Stomach (tissue), 9 donors: ENCODE results near the gene TFIP11. TPM values are rescaled to one million over a fixed set of nuclear protein-coding genes. Genes with fewer than 3 reads are reported as not detected.

Experiments
- DNase-seq, 2 donors: peaks; one replicate each; pipeline versions ENCODE4 v3.0.0 to v3.0.0-alpha.2; 2013 to 2019
- H3K27ac ChIP-seq, 5 donors: fragments of 200-600 bp in 4 of 5; sonication (generic) in 4 of 5; one replicate each; pipeline ENCODE4 v1.5.1; 2013 to 2019; ENCODE audit warnings: mild to moderate bottlenecking in 1 of 5, moderate library complexity in 1 of 5
- H3K27me3 ChIP-seq, 3 donors: fragments of 200-600 bp; sonication (generic); one replicate each; pipeline ENCODE4 v1.5.1; 2017 to 2019; ENCODE audit warnings: mixed run types in 1 of 3
- H3K36me3 ChIP-seq, 4 donors: fragments of 200-600 bp; sonication (generic); 1 replicate in 3 of 4; 2 replicates in 1 of 4; pipeline ENCODE4 v1.5.1; 2016 to 2019
- H3K4me1 ChIP-seq, 4 donors: fragments of 200-600 bp; sonication (generic); one replicate each; pipeline ENCODE4 v1.5.1; 2016 to 2019
- H3K4me3 ChIP-seq, 4 donors: fragments of 200-600 bp; sonication (generic) in 3 of 4; one replicate each; pipeline ENCODE4 v1.5.1; 2016 to 2019; ENCODE audit warnings: mild to moderate bottlenecking in 1 of 4
- H3K9me3 ChIP-seq, 4 donors: fragments of 200-600 bp; sonication (generic); one replicate each; pipeline ENCODE4 v1.5.1; 2016 to 2019
- CTCF ChIP-seq, 7 experiments: fragments of 450-650 bp in 4 of 7; fragments of 200-600 bp in 3 of 7; sonication (generic) in 3 of 7; IDR thresholded peaks; one replicate each; pipeline ENCODE4 v1.5.1; 2016 to 2019; ENCODE audit warnings: antibody characterized with exemption in 7 of 7, control low read depth in 2 of 7, mild to moderate bottlenecking in 1 of 7
- EP300 ChIP-seq: sonication (generic); formaldehyde crosslinking; IDR thresholded peaks from one replicate; pipeline ENCODE4 v1.6.1; 2017; ENCODE audit warnings: antibody characterized with exemption
- POLR2A ChIP-seq, 4 donors: fragments of 450-650 bp; IDR thresholded peaks; one replicate each; pipeline ENCODE4 v1.6.1; 2016; ENCODE audit warnings: antibody characterized with exemption in 4 of 4, control low read depth in 2 of 4, mild to moderate bottlenecking in 1 of 4, moderate library complexity in 1 of 4
- POLR2AphosphoS5 ChIP-seq, 3 donors: sonication (generic); formaldehyde crosslinking; IDR thresholded peaks; one replicate each; pipeline ENCODE4 v1.6.1; 2016; ENCODE audit warnings: antibody characterized with exemption in 3 of 3
- WGBS, 5 donors: extraction: QIAGEN DNeasy Blood & Tissue Kit in 3 of 5; methylation state at CpG; one replicate each; pipeline versions ENCODE4 v1.1.5 to v1.1.7; 2013 to 2018; 5-methylcytosine and 5-hydroxymethylcytosine counted together
- intact Hi-C: fragments of 100-400 bp; cut with DNase I; formaldehyde crosslinking; loops from one replicate; pipeline ENCODE4 v1.15.1; 2023; ENCODE audit warnings: low total_unique reads
- polyA plus RNA-seq, 3 donors: library from polyadenylated mRNA; stranded (reverse); fragments of 200-250 nt; gene quantifications; one replicate each; pipeline ENCODE4 v1.2.3, GENCODE V29; 2013
- total RNA-seq, 5 donors: library from RNA; depleted of rRNA; stranded (reverse); fragments of >200 nt; gene quantifications; one replicate each; pipeline versions ENCODE4 v1.1.0 to v1.2.3, GENCODE V29; 2014 to 2016
- donor health status: healthy with polysubstance abuse.
- donor health status: Bipolar disorder and iron deficiency.
- donor health status: healthy.

The TFIP11 gene
- total and polyA plus RNA-seq, 8 donors = 11.6 to 48.7 (median 22.3) TPM

- peaks cover 47 to 79% (median 74%) of the 10 kb centered on the region in 4 donors for H3K36me3 ChIP-seq
- H3K27me3 ChIP-seq = no peaks in the 10 kb centered on the region
- H3K27ac ChIP-seq = no peak overlapping the region
- H3K4me1 ChIP-seq = peaks cover 0 to under 1% (median 0%) of the 10 kb centered on the region in 4 donors
- TF ChIP-seq POLR2A (IDR thresholded peaks at IDR 0.05) (no peak), POLR2AphosphoS5 (IDR thresholded peaks at IDR 0.05) (no peak), CTCF (IDR thresholded peaks at IDR 0.05) (no peak), EP300 (no peak)
- no peaks in the 10 kb centered on the region for H3K9me3 ChIP-seq
- no peak overlapping the region for H3K4me3 ChIP-seq
- DNase-seq = no peak
- intact Hi-C loops = no loop called here
- 91 to 95% (median 93%) methylated on average over 9 of the region's 9 CpGs for WGBS, 5 donors
Measured at GRCh38 chr22:26453216-26453615, 59.1 kb downstream of the TFIP11 start.

- Histone ChIP-seq H3K36me3 (peaks cover 39 to 71% (median 66%) of the 10 kb centered on the region in 4 donors), H3K4me3 (no peak overlapping the region), H3K27ac (no peak overlapping the region), H3K9me3 (no peaks in the 10 kb centered on the region), H3K27me3 (no peaks in the 10 kb centered on the region), H3K4me1 (peaks cover 0 to 8% (median 0%) of the 10 kb centered on the region in 4 donors)
- WGBS, 5 donors = 89 to 95% (median 93%) methylated on average over 23 of the region's 23 CpGs
- DNase-seq = peak in 1 of 2 donors; percentile 22
- intact Hi-C loops = no loop called here
- TF ChIP-seq POLR2A (IDR thresholded peaks at IDR 0.05) (no peak), EP300 (no peak), CTCF (IDR thresholded peaks at IDR 0.05) (no peak), POLR2AphosphoS5 (IDR thresholded peaks at IDR 0.05) (no peak)
Measured at GRCh38 chr22:26452236-26453016, 59.8 kb downstream of the TFIP11 start.

- intact Hi-C loops = no loop called here
- 83 to 88% (median 86%) methylated on average over 9 of the region's 9 CpGs for WGBS, 5 donors
Measured at GRCh38 chr22:26450453-26451185, 61.7 kb downstream of the TFIP11 start.

More at GRCh38 chr22:26450453-26451185, 61.7 kb downstream of the TFIP11 start:
- Histone ChIP-seq H3K36me3 (peaks cover 27 to 56% (median 48%) of the 10 kb centered on the region in 4 donors), H3K27ac (no peak overlapping the region), H3K27me3 (no peaks in the 10 kb centered on the region), H3K9me3 (no peaks in the 10 kb centered on the region), H3K4me1 (peaks cover 0 to 13% (median 0%) of the 10 kb centered on the region in 4 donors), H3K4me3 (no peak overlapping the region)
- no peak for TF ChIP-seq POLR2AphosphoS5 (IDR thresholded peaks at IDR 0.05)
- no peak for TF ChIP-seq CTCF (IDR thresholded peaks at IDR 0.05)
- TF ChIP-seq EP300 = no peak
- TF ChIP-seq POLR2A (IDR thresholded peaks at IDR 0.05) = no peak
- DNase-seq = no peak
